ENCODE measurements around the gene P2RY11. TPM values are rescaled to one million over a fixed set of nuclear protein-coding genes. Genes with fewer than 3 reads are reported as not detected.
A peak's percentile ranks its signal among the peaks of the same experiment; 100 is the strongest.

The P2RY11 gene
- total RNA-seq, 1 donor from 2014 or later: 31.2 TPM

DNA sequence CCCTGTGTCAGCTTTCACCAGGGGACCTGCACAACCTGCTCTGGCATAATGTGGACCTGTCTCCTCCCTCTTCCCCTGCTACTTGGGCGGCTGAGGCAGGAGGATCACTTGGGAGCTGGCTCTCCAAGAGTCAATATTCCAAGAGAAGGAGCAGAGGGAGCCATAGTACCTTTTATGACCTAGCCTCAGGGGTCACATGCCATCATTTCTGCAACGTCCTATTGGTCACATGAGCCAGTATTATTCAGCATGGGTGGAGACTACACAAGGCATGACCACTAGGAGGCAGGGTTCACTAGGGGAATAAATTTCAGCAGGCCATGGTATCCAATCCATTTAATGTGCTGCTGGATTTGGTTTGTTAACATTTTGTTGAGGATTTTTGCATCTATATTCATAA is 37.3 kb upstream of the P2RY11 start:
- no peak overlapping the region for H3K4me3 Mint-ChIP-seq
- no peak for DNase-seq (ENCODE audit: low spot score in 2 of 2, unreplicated experiment in 2 of 2)
- no peak overlapping the region for H3K27ac Mint-ChIP-seq
- peaks cover 39% of the 10 kb centered on the region for H3K27me3 Mint-ChIP-seq (ENCODE audit: low read depth)
- no peaks in the 10 kb centered on the region for H3K9me3 Mint-ChIP-seq
- peak; percentile 43 for TF ChIP-seq CTCF (IDR thresholded peaks at IDR 0.05; ENCODE audit: unreplicated experiment)
- no peaks in the 10 kb centered on the region for H3K36me3 Mint-ChIP-seq
- H3K4me1 Mint-ChIP-seq: no peaks in the 10 kb centered on the region

DNA sequence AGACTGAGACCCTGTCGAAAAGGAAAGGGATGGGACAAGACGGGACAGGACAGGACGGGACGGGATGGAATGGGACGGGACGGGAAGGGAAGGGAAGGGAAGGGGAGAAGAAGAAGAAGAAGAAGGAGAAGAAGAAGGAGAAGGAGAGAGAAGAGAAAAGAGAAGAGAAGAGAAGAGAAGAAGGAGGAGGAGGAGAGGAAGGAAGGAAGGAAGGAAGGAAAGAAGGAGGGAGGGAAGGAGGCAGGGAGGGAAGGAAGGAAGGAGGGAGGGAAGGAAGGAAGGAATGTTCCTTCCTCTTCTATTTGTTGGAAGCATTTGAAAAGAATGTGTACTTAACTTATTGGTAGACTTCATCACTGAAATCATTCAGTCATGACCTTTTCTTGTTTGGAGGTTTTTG is 35.0 kb upstream of the P2RY11 start:
- Mint-ChIP-seq H3K4me1 (no peaks in the 10 kb centered on the region), H3K36me3 (no peaks in the 10 kb centered on the region), H3K27ac (no peak overlapping the region), H3K4me3 (no peak overlapping the region), H3K9me3 (no peaks in the 10 kb centered on the region), H3K27me3 (ENCODE audit: low read depth) (peaks cover 40% of the 10 kb centered on the region)
- no peak for TF ChIP-seq CTCF (IDR thresholded peaks at IDR 0.05; ENCODE audit: unreplicated experiment)
- DNase-seq (ENCODE audit: low spot score in 2 of 2, unreplicated experiment in 2 of 2): no peak

DNA sequence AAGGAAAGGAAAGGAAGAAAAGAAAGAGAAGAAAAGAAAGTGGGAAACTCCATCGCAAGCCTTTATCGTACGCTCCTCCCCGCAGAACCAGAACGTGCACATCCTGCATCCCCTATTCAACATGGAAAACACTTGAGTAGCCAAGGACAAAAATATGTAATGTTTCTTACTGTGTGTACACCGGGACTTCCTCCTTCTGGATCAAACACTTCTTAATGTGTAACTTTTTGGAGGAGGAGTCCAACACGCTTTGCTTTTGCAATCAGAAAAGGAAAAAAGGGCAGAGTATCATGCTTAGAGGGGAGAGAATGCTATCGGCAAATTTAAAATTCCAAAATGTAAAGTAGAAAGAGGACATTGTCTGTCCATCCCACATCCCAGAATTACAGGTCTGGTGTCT is 33.2 kb upstream of the P2RY11 start:
- peaks cover 45% of the 10 kb centered on the region for H3K27me3 Mint-ChIP-seq (ENCODE audit: low read depth)
- no peak for TF ChIP-seq CTCF (IDR thresholded peaks at IDR 0.05; ENCODE audit: unreplicated experiment)
- H3K27ac Mint-ChIP-seq: no peak overlapping the region
- no peaks in the 10 kb centered on the region for H3K36me3 Mint-ChIP-seq
- no peaks in the 10 kb centered on the region for H3K9me3 Mint-ChIP-seq
- DNase-seq (ENCODE audit: low spot score in 2 of 2, unreplicated experiment in 2 of 2): no peak
- no peak overlapping the region for H3K4me3 Mint-ChIP-seq
- no peaks in the 10 kb centered on the region for H3K4me1 Mint-ChIP-seq

GRCh38 chr19:10079031-10079453 is 32.5 kb upstream of the P2RY11 start:
- H3K9me3 Mint-ChIP-seq: no peaks in the 10 kb centered on the region
- H3K4me3 Mint-ChIP-seq: no peak overlapping the region
- TF ChIP-seq CTCF (IDR thresholded peaks at IDR 0.05; ENCODE audit: unreplicated experiment): no peak
- H3K4me1 Mint-ChIP-seq: no peaks in the 10 kb centered on the region
- peaks cover 49% of the 10 kb centered on the region for H3K27me3 Mint-ChIP-seq (ENCODE audit: low read depth)
- no peaks in the 10 kb centered on the region for H3K36me3 Mint-ChIP-seq
- DNase-seq (ENCODE audit: low spot score in 2 of 2, unreplicated experiment in 2 of 2): no peak
- H3K27ac Mint-ChIP-seq: no peak overlapping the region

DNA sequence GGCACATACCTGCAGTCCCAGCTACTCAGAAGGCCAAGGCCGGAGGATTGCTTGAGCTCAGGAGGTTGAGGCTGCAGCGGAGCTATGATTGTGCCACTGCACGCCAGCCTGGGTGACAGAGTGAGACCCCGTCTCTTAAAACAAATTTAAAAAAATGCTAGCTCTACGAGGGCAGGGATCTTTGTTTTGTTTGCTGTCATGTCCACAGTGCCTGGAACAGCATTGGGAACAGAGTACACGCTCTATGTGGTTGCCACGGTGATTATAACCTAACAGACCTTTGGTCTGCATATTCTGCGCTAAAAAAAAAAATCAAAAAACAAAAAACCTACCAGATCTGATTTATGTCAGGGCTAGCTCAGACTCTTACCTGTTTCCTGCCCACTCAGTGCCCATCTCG is 27.6 kb upstream of the P2RY11 start:
- TF ChIP-seq CTCF (IDR thresholded peaks at IDR 0.05; ENCODE audit: unreplicated experiment): no peak
- Mint-ChIP-seq H3K9me3 (no peaks in the 10 kb centered on the region), H3K4me3 (no peak overlapping the region), H3K27ac (no peak overlapping the region), H3K36me3 (no peaks in the 10 kb centered on the region), H3K4me1 (no peaks in the 10 kb centered on the region), H3K27me3 (ENCODE audit: low read depth) (peaks cover 36% of the 10 kb centered on the region)
- no peak for DNase-seq (ENCODE audit: low spot score in 2 of 2, unreplicated experiment in 2 of 2)

DNA sequence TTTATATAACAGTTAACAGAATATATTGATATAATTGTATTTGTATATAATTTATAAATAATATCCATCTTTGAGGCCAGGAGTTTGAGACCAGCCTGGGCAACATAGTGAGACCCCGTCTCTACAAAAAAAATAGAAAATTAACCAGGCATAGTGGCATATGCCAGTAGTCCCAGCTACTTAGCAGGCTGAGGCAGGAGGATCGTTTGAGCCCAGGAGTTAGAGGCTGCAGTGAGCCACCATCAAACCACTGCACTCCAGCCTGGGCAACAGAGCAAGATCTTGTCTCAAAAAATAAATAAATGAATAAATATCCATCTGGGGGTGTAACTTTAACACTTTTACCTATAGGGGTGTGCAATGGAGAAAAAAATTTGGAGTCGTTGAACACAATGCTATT is 26.7 kb upstream of the P2RY11 start:
- no peak for DNase-seq (ENCODE audit: low spot score in 2 of 2, unreplicated experiment in 2 of 2)
- H3K27ac Mint-ChIP-seq: no peak overlapping the region
- peaks cover 5% of the 10 kb centered on the region for H3K36me3 Mint-ChIP-seq
- no peak for TF ChIP-seq CTCF (IDR thresholded peaks at IDR 0.05; ENCODE audit: unreplicated experiment)
- peaks cover 29% of the 10 kb centered on the region for H3K27me3 Mint-ChIP-seq (ENCODE audit: low read depth)
- H3K4me3 Mint-ChIP-seq: peak overlapping the region; percentile 74
- H3K9me3 Mint-ChIP-seq: no peaks in the 10 kb centered on the region
- no peaks in the 10 kb centered on the region for H3K4me1 Mint-ChIP-seq
